SK-N-SH (cell line): Measurements from ENCODE around the gene CNTNAP2. TPM values are rescaled to one million over a fixed set of nuclear protein-coding genes. Genes with fewer than 3 reads are reported as not detected.

Experiments used
- CTCF ChIA-PET: fragments of 300-600, 350-600 bp; formaldehyde crosslinking; extraction: SDS; loops from one replicate; lab custom pipeline; 2021; lab: Yijun Ruan, JAX
- POLR2A ChIA-PET: fragments of 350-600 bp; sonication (Branson Sonifier 250); formaldehyde crosslinking; extraction: SDS; loops from one replicate; lab custom pipeline; 2020; ENCODE audit warnings: antibody characterized with exemption, inconsistent platforms; lab: Yijun Ruan, JAX
- DNase-seq: peaks from one replicate; pipeline ENCODE4 v3.0.0; 2012
- H2AFZ ChIP-seq: fragments of 200-600 bp; sonication (generic); 2 replicates; pipeline ENCODE4 v1.8.1; 2016; ENCODE audit warnings: antibody characterized with exemption, mild to moderate bottlenecking, low read depth
- H3F3A ChIP-seq: fragments of 200-600 bp; sonication (generic); replicated peaks from 2 replicates; pipeline ENCODE3; 2016; ENCODE audit warnings: antibody characterized with exemption, mild to moderate bottlenecking; ENCODE audit not compliant: insufficient read depth
- H3K27ac ChIP-seq, 2 experiments: fragments of 200-500 bp in 1 of 2; fragments of 200-600 bp in 1 of 2; sonication (Bioruptor generic) in 1 of 2; sonication (generic), shearing (Covaris generic) in 1 of 2; 2 replicates each; pipeline versions ENCODE4 v1.5.1 to v1.6.1; 2014 to 2016; ENCODE audit warnings: low read depth in 2 of 2, inconsistent platforms in 1 of 2, low read length in 1 of 2, mild to moderate bottlenecking in 1 of 2, mixed read lengths in 1 of 2
- H3K27me3 ChIP-seq: fragments of 200-600 bp; sonication (generic), shearing (Covaris generic); 2 replicates; pipeline ENCODE4 v1.6.1; 2016; ENCODE audit warnings: mixed run types; ENCODE audit not compliant: insufficient read depth
- H3K36me3 ChIP-seq, 2 experiments: fragments of 200-500 bp in 1 of 2; fragments of 200-600 bp in 1 of 2; sonication (Bioruptor generic) in 1 of 2; sonication (generic) in 1 of 2; replicated peaks in 1 of 2; 2 replicates each; pipeline versions ENCODE3 to v1.5.1; 2014 to 2016; ENCODE audit warnings: low read length in 1 of 2, mild to moderate bottlenecking in 1 of 2; ENCODE audit not compliant: insufficient read depth in 2 of 2, control insufficient read depth in 1 of 2
- H3K4me1 ChIP-seq, 2 experiments: fragments of 200-500 bp in 1 of 2; fragments of 200-600 bp in 1 of 2; sonication (Bioruptor generic) in 1 of 2; sonication (generic), shearing (Covaris generic) in 1 of 2; 2 replicates each; pipeline versions ENCODE4 v1.5.1 to v1.6.1; 2014 to 2016; ENCODE audit warnings: low read depth in 1 of 2, low read length in 1 of 2, mixed run types in 1 of 2; ENCODE audit not compliant: insufficient read depth in 2 of 2, control insufficient read depth in 1 of 2
- H3K4me2 ChIP-seq: fragments of 200-600 bp; sonication (generic), shearing (Covaris generic); 2 replicates; pipeline ENCODE4 v1.6.1; 2017; ENCODE audit warnings: mixed run types
- H3K4me3 ChIP-seq, 2 experiments: fragments of 200-500 bp in 1 of 2; fragments of 200-600 bp in 1 of 2; sonication (Bioruptor generic) in 1 of 2; sonication (generic), shearing (Covaris generic) in 1 of 2; 2 replicates each; pipeline versions ENCODE4 v1.5.1 to v1.8.1; 2014 to 2016; ENCODE audit warnings: low read depth in 2 of 2, inconsistent platforms in 1 of 2, low read length in 1 of 2, mild to moderate bottlenecking in 1 of 2, mixed read lengths in 1 of 2, moderate library complexity in 1 of 2
- H3K79me2 ChIP-seq: fragments of 200-600 bp; sonication (generic); 2 replicates; pipeline ENCODE4 v1.8.1; 2017; ENCODE audit warnings: mild to moderate bottlenecking; ENCODE audit not compliant: insufficient read depth
- H3K9ac ChIP-seq: fragments of 200-600 bp; sonication (generic); 2 replicates; pipeline ENCODE4 v1.6.1; 2017; ENCODE audit warnings: mixed run types
- H3K9me2 ChIP-seq: fragments of 200-600 bp; sonication (generic); 2 replicates; pipeline ENCODE4 v1.6.1; 2017; ENCODE audit warnings: mixed run types
- H3K9me3 ChIP-seq: fragments of 200-600 bp; sonication (generic); 2 replicates; pipeline ENCODE4 v1.6.1; 2017; ENCODE audit warnings: mixed run types, mild to moderate bottlenecking, moderate library complexity
- H4K20me1 ChIP-seq: fragments of 200-600 bp; sonication (generic); 2 replicates; pipeline ENCODE4 v1.6.1; 2017; ENCODE audit warnings: mild to moderate bottlenecking, mixed run types; ENCODE audit not compliant: insufficient read depth
- CHD2 ChIP-seq: fragments of 150-350 bp; IDR thresholded peaks from 2 replicates; pipeline ENCODE4 v1.6.1; 2018; ENCODE audit warnings: low read length; ENCODE audit not compliant: partially characterized antibody
- EP300 ChIP-seq, 2 experiments: IDR thresholded peaks; 2 replicates each; pipeline versions ENCODE4 v1.4.0 to v1.6.1; 2012; ENCODE audit warnings: borderline replicate concordance in 1 of 2, low read depth in 1 of 2, low read length in 1 of 2
- EZH2phosphoT487 ChIP-seq: fragments of 200-600 bp; sonication (generic); IDR thresholded peaks from 2 replicates; pipeline ENCODE4 v1.6.1; 2017; ENCODE audit warnings: low read depth, mixed run types, mild to moderate bottlenecking, antibody characterized with exemption, moderate library complexity, borderline replicate concordance
- FOXM1 ChIP-seq: IDR thresholded peaks from 2 replicates; pipeline ENCODE4 v1.4.0; 2012; ENCODE audit warnings: low read depth, mild to moderate bottlenecking
- JUND ChIP-seq: IDR thresholded peaks from 2 replicates; pipeline ENCODE4 v1.4.0; 2012
- MEF2A ChIP-seq: IDR thresholded peaks from 2 replicates; pipeline ENCODE4 v1.4.0; 2012; ENCODE audit warnings: low read depth, borderline replicate concordance
- MXI1 ChIP-seq: IDR thresholded peaks from 2 replicates; pipeline ENCODE4 v1.6.1; 2012; ENCODE audit warnings: mild to moderate bottlenecking, low read depth, low read length, improper control_type of control experiment
- NRF1 ChIP-seq: IDR thresholded peaks from 2 replicates; pipeline ENCODE4 v1.6.1; 2012; ENCODE audit warnings: low read depth, mild to moderate bottlenecking, low read length
- POLR2AphosphoS5 ChIP-seq: IDR thresholded peaks from 2 replicates; pipeline ENCODE4 v1.6.1; 2012; ENCODE audit warnings: low read depth, low read length
- RCOR1 ChIP-seq: fragments of 150-350 bp; IDR thresholded peaks from 2 replicates; pipeline ENCODE4 v1.6.1; 2017; ENCODE audit warnings: antibody characterized with exemption, low read length
- TCF12 ChIP-seq: IDR thresholded peaks from 2 replicates; pipeline ENCODE4 v1.4.0; 2012
- TEAD4 ChIP-seq: IDR thresholded peaks from 2 replicates; pipeline ENCODE4 v1.4.0; 2012; ENCODE audit warnings: mild to moderate bottlenecking, borderline replicate concordance; ENCODE audit not compliant: insufficient read depth
- WGBS: methylation state at CpG from one replicate; pipeline ENCODE4 v1.1.6; 2017; ENCODE audit warnings: low lambda C conversion rate; 5-methylcytosine and 5-hydroxymethylcytosine counted together
- polyA plus RNA-seq, 3 experiments: library from polyadenylated mRNA; depleted of rRNA; stranded (reverse); fragments of >200 nt; gene quantifications; 2 replicates each; pipeline ENCODE4 v1.2.3, GENCODE V29; 2012
- TF ChIP-seq, protein P1 (sequence below): IDR thresholded peaks from 2 replicates; pipeline ENCODE4; 2012

The CNTNAP2 gene
- polyA plus RNA-seq, 1 of the 3 experiments (the other 2 are of a cell fraction) = 3.4 TPM

DNA sequence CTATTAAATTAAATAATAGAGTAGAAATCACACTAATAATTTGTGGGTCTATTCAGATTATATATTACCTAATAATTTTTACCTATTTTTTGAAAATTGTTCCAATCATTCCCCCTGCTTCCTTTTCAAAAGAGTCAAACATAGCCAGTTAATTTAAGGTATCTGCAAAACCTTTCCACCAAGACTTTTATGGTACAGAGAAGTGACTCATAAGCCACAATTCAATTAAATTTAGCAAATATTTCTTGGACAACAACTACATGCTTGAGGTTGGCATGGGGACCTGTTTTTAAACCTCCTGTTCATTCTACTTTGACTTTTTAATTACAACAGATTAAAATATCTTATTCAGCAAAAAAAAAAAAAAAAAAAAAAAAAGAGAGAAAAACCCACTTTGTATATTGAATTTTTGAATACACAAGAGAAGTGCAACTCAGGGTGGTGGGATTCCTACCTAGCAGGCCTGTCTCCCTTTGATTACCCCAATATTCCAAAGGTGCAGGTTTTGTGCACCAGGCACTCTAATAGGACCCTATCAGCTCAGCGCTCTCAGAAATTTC lies 2172.1 kb downstream of the CNTNAP2 start:
- POLR2A ChIA-PET = no interaction called here
- 94% methylated on average over 1 of the region's 1 CpG for WGBS
- H3K36me3 ChIP-seq = no peaks in the 10 kb centered on the region
- no peak for DNase-seq
- no peaks in the 10 kb centered on the region for H3K9me3 ChIP-seq
- TF ChIP-seq JUND (peak; percentile 37; the same call in 1 of the 2 replicates), POLR2AphosphoS5 (no peak), TCF12 (peak; percentile 48), TEAD4 (0 out of 2 replicates have a peak, but pooled peaks have one; percentile 21)
- TF ChIP-seq, protein P1, sequence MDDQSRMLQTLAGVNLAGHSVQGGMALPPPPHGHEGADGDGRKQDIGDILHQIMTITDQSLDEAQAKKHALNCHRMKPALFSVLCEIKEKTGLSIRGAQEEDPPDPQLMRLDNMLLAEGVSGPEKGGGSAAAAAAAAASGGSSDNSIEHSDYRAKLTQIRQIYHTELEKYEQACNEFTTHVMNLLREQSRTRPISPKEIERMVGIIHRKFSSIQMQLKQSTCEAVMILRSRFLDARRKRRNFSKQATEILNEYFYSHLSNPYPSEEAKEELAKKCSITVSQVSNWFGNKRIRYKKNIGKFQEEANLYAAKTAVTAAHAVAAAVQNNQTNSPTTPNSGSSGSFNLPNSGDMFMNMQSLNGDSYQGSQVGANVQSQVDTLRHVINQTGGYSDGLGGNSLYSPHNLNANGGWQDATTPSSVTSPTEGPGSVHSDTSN = peak; percentile 25; the same call in 1 of the 2 replicates
- H3K27me3 ChIP-seq = no peaks in the 10 kb centered on the region
- H3K79me2 ChIP-seq = no peaks in the 10 kb centered on the region
- no peak overlapping the region for H3K27ac ChIP-seq
- no peak overlapping the region for H3K4me3 ChIP-seq
- no peaks in the 10 kb centered on the region for H4K20me1 ChIP-seq
- CTCF ChIA-PET = interaction anchor here (1.4 kb wide), 1 partner anchor 24 kb away, joined by 5 read pairs; no protein-coding TSS in a partner anchor
- no peaks in the 10 kb centered on the region for H3K9me2 ChIP-seq
- no peak overlapping the region for H3K9ac ChIP-seq
- no peak overlapping the region for H3K4me2 ChIP-seq
- H3K4me1 ChIP-seq = peaks cover 0 to 2% of the 10 kb centered on the region in 2 experiments; a peak in 1 of 4 replicates
- H2AFZ ChIP-seq = no peak overlapping the region
- no peaks in the 10 kb centered on the region for H3F3A ChIP-seq

DNA sequence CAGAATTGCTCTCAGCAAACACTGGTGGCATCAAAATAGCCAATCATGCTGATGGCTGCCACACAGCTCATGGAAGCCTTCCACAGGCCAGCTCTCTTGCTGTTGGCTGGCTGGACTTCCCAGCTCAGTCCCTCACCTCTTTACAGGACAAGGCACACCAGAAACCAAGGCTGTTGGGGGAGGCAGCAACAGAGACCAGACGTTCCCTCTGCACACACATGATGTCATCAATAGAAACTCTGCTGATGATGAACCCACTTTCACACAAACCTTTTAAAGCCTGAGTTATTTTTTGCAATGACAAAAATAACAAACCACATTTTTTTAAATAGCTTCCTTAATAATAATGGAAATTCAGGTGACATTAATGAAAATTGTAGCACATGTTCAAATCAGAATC lies 2173.0 kb downstream of the CNTNAP2 start:
- H3F3A ChIP-seq = no peaks in the 10 kb centered on the region
- no peak overlapping the region for H3K4me2 ChIP-seq
- no peaks in the 10 kb centered on the region for H3K9me2 ChIP-seq
- H3K27ac ChIP-seq = no peak overlapping the region
- CTCF ChIA-PET = interaction anchor here (1.1 to 1.5 kb wide), 4 partner anchors 9 to 27 kb away, joined by 3 to 6 read pairs (median 4); no protein-coding TSS in a partner anchor
- no peaks in the 10 kb centered on the region for H3K36me3 ChIP-seq
- no peaks in the 10 kb centered on the region for H3K9me3 ChIP-seq
- no peak overlapping the region for H3K4me3 ChIP-seq
- TF ChIP-seq RCOR1 = no peak
- TF ChIP-seq, all 33 proteins: peak for 0
- 33% methylated on average over 1 of the region's 1 CpG for WGBS
- Histone ChIP-seq H4K20me1 (no peaks in the 10 kb centered on the region), H3K4me1 (peaks cover 0 to 2% of the 10 kb centered on the region in 2 experiments; a peak in 1 of 4 replicates), H3K27me3 (no peaks in the 10 kb centered on the region), H3K79me2 (no peaks in the 10 kb centered on the region), H3K9ac (no peak overlapping the region), H2AFZ (no peak overlapping the region)
- no peak for DNase-seq
- POLR2A ChIA-PET = no interaction called here

DNA sequence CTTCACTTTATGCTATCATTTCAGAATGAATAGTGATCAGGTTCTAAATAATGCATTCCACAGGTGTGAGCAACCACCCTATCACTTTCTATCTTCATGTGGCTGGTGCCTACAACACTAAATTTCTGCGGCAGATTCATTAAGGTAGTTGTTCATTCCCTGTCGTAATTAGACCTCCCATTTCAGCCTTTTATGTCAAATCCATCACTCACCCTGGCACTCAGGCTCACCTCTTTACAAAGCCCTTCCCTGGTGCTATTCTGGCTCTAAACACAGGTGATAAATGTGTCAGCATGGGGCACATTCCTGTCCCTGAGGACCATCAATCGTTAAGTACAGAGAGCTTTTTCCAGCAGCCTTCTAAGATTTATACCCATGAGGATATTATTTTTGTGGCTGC lies 2173.9 kb downstream of the CNTNAP2 start:
- Histone ChIP-seq H3K9me3 (no peaks in the 10 kb centered on the region), H3K27me3 (no peaks in the 10 kb centered on the region), H3K4me2 (no peak overlapping the region), H3K4me3 (no peak overlapping the region), H3F3A (no peaks in the 10 kb centered on the region), H3K36me3 (no peaks in the 10 kb centered on the region), H3K27ac (no peak overlapping the region), H3K9ac (no peak overlapping the region), H2AFZ (no peak overlapping the region), H3K4me1 (peaks cover 0 to 2% of the 10 kb centered on the region in 2 experiments; a peak in 1 of 4 replicates), H4K20me1 (no peaks in the 10 kb centered on the region), H3K9me2 (no peaks in the 10 kb centered on the region), H3K79me2 (no peaks in the 10 kb centered on the region)
- ChIA-PET CTCF (interaction anchor here (1.5 kb wide), 1 partner anchor 9 kb away, joined by 6 read pairs; no protein-coding TSS in a partner anchor), POLR2A (no interaction called here)
- no peak for TF ChIP-seq EP300 (IDR thresholded peaks at IDR 0.05; ENCODE audit: borderline replicate concordance in 1 of 2, low read depth in 1 of 2, low read length in 1 of 2)
- no peak for TF ChIP-seq FOXM1
- no peak for TF ChIP-seq MXI1
- TF ChIP-seq MEF2A = no peak
- no peak for TF ChIP-seq TEAD4
- TF ChIP-seq, protein P1 = no peak
- no peak for TF ChIP-seq CHD2
- TF ChIP-seq NRF1 = no peak
- no peak for TF ChIP-seq EZH2phosphoT487
- no peak for TF ChIP-seq JUND
- 71% methylated on average over 3 of the region's 3 CpGs for WGBS
- no peak for DNase-seq
